CMK (cell line): ENCODE results near the gene MPG.
"Not testable (repeated sequence)": the region's sequence is repeated elsewhere in the genome, so short reads cannot be mapped to it uniquely, and the experiment has no call there.

Experiments
- DNase-seq: peaks from one replicate; pipeline ENCODE4 v3.0.0-alpha.2; 2010; ENCODE audit warnings: low read depth

MPG gene, protein sequence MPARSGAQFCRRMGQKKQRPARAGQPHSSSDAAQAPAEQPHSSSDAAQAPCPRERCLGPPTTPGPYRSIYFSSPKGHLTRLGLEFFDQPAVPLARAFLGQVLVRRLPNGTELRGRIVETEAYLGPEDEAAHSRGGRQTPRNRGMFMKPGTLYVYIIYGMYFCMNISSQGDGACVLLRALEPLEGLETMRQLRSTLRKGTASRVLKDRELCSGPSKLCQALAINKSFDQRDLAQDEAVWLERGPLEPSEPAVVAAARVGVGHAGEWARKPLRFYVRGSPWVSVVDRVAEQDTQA

GRCh38 chr16:77807-78443 is at the start of gene MPG:
TSS of gene MPG (plus strand) at chr16:78225. CDS start at chr16:78310, 85 bp downstream.
- peak; percentile 68 for DNase-seq

DNA sequence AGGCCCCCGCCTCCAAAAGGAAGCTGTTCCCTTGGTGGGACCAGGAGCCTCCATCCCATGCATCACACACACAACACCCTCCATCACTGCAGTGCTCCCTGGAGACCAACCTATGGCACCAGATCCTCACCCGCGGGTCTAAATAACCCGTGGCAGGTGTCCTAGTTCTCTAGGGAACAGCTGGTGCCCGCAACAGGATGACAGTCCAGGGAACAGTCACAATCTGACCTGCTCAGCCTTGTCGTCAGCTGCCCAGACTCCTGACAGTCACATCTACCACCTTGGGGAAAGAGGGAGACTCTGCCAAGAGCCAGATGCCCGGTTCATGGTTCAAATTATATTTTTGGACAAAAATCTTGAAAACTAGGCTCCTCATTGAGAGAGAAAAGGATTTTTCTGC is 47.4 kb upstream of the MPG start:
- DNase-seq = not testable (repeated sequence)

- not testable (repeated sequence) for DNase-seq
These were observed 44.7 kb upstream of the MPG start for GRCh38 chr16:33154-33876.

GRCh38 chr16:33877-34647 is 44.0 kb upstream of the MPG start:
- no peak for DNase-seq

- no peak for DNase-seq
These were observed 43.4 kb upstream of the MPG start for GRCh38 chr16:34648-34987.

- peak; percentile 32 for DNase-seq
These were observed 42.9 kb upstream of the MPG start for GRCh38 chr16:35011-35677.

DNA sequence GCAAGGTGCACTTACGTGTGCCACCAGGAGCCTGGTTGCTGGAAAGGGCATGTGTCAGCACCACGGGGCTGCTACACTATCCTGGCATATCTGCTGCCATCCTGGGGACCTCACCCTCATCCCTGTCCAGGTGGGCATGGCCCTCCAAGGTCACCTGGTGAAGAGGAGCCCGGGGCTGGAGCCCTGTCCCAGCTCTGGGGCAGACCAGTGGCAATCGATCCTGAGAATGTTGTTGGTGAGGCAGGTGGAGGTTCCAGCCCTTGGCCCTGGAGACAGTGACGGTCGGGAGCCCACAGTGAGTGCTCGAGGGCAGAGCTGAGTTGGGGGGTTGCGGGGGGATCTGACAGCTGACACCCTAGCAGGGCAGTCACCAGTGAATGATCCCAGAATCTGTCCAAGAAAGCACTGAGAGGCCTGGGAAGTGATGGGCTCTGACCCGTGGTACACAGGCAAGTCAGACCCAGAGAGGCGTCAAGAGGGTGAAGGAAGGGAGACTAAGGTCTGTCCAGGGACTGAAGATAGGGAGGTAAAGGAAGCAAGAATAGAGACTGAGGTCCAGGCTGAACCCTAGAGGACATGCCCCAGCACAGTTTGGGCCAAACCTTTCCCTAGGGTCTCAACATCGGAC is 42.2 kb upstream of the MPG start:
- DNase-seq = no peak

- no peak for DNase-seq
These were observed 41.6 kb upstream of the MPG start for GRCh38 chr16:36336-36984.

GRCh38 chr16:37511-37910 is 40.5 kb upstream of the MPG start:
- DNase-seq = no peak

GRCh38 chr16:38206-38605 is 39.8 kb upstream of the MPG start:
- DNase-seq = not testable (repeated sequence)

GRCh38 chr16:38941-39892 is 38.8 kb upstream of the MPG start:
- DNase-seq = no peak

GRCh38 chr16:41439-42068 is 36.5 kb upstream of the MPG start:
- DNase-seq = no peak

GRCh38 chr16:42069-42457 is 36.0 kb upstream of the MPG start:
- no peak for DNase-seq

DNA sequence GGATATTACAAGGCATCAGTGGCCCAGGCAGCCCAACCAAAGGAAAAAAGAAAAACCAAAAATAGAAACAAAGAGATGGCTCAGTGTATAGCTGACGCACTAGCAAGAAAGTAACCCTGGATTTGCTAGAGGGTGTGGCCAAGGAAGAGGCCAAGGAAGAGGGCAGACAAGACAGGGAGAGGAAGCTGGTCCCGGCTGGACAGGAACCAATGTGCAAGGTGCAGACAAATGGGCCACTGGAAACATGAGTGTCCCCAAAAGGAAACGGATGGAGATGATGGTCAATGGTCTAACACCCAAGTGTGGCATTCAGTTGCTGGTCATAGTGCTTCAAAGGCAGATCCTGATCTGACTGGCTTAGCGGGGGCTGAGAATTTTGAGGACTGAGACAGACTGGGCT is 35.3 kb upstream of the MPG start:
- no peak for DNase-seq

DNA sequence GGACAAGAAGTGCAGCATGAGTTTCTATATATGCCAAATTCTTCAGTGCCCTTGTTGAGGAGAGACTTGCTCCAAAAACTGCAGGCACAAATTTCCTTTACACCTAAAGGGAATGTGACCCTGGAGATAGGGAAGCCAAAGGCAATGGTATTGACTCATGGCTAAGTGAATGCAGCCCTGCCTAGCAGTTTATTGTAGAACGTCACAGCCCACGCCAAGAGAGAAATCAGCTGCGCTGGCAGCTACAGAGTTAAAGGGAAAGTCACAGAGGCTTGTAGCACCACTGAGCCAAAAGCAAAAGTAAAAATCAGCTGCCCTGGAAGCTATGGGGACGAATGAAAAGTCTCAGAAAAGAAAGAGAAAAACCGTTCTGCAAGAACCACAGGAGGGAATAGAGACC is 34.7 kb upstream of the MPG start:
- DNase-seq = no peak

- no peak for DNase-seq
These were observed 33.4 kb upstream of the MPG start for GRCh38 chr16:44655-45054.

DNA sequence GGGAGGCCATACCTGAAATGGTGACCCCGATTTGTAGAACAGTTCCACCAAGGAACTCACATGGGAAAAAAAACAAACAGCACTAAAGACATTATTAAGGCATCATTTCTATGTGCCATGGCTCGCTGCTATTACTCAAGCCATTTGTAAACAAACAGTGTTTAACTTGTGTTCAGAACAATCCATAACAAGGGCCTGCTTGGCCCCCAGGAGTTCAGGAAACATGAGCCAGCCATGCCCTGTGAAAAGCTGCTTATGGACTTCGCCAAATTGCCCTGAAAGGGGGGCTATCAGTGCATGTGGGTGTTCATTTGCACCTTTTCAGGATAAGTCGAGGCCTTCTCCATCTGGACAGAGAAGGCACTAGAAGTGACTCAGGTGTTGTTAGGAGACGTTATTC is 32.6 kb upstream of the MPG start:
- no peak for DNase-seq

- DNase-seq = not testable (repeated sequence)
These were observed 31.5 kb upstream of the MPG start for GRCh38 chr16:46510-46909.

DNA sequence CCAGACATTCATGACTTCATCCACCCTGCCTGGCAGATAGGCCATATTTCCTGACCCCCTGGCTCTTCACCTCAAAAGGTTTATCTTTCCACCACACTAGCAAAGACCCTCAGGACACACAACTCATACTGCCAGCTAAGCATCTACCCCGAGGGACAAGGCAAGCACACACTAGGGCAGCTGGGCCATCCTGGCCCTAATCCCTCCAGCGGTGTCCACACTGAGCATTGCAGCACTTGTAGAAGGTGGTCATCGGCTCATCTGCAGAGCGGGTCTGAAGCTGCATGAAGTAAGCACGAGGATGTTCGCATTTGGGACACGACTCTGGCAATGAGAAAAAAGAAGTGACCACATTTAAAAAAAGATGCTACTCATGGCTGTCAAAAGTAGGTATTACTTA is 30.8 kb upstream of the MPG start:
- DNase-seq = no peak
